Activated T-helper 17 cell treated with anti-CD3 and anti-CD28 coated beads, Interleukin-2, amount 50 U/mL, for 72 hours (primary cell): ENCODE data around the gene C1D. TPM values are rescaled to one million over a fixed set of nuclear protein-coding genes. Genes with fewer than 3 reads are reported as not detected.

Experiments used
- ATAC-seq: fragments of 150-1000 bp; cut with Tn5 transposase; replicated peaks from 2 replicates; pipeline ENCODE4 v1.10.0; 2021; ENCODE audit warnings: mild to moderate bottlenecking, moderate library complexity
- H3K27ac Mint-ChIP-seq: one replicate; pipeline ENCODE4 v1.8.0; 2022; ENCODE audit warnings: mixed read lengths
- H3K27me3 Mint-ChIP-seq: one replicate; pipeline ENCODE4 v1.8.0; 2022; ENCODE audit warnings: mixed read lengths
- H3K36me3 Mint-ChIP-seq: one replicate; pipeline ENCODE4 v1.8.0; 2022; ENCODE audit warnings: low read depth, mild to moderate bottlenecking, mixed read lengths
- H3K4me1 Mint-ChIP-seq: one replicate; pipeline ENCODE4 v1.8.0; 2022; ENCODE audit warnings: mixed read lengths
- H3K4me3 Mint-ChIP-seq: one replicate; pipeline ENCODE4 v1.8.0; 2022; ENCODE audit warnings: mild to moderate bottlenecking, mixed read lengths
- H3K9me3 Mint-ChIP-seq: one replicate; pipeline ENCODE4 v1.8.0; 2022; ENCODE audit warnings: mixed read lengths
- total RNA-seq, 2 donors: library from RNA; stranded (reverse); gene quantifications; one replicate each; pipeline ENCODE4 v1.2.3, GENCODE V29; 2022

The C1D gene
- total RNA-seq, 2 donors from 2014 or later = 16.8 to 17.8 TPM

GRCh38 chr2:68043695-68044094 lies 19.1 kb downstream of the C1D start:
- no peaks in the 10 kb centered on the region for H3K4me1 Mint-ChIP-seq
- no peak for ATAC-seq
- H3K36me3 Mint-ChIP-seq = peaks cover 62% of the 10 kb centered on the region
- no peak overlapping the region for H3K4me3 Mint-ChIP-seq
- no peaks in the 10 kb centered on the region for H3K27me3 Mint-ChIP-seq
- no peaks in the 10 kb centered on the region for H3K9me3 Mint-ChIP-seq
- H3K27ac Mint-ChIP-seq = no peak overlapping the region

- Mint-ChIP-seq H3K36me3 (peaks cover 61% of the 10 kb centered on the region), H3K27me3 (no peaks in the 10 kb centered on the region), H3K9me3 (no peaks in the 10 kb centered on the region), H3K4me1 (no peaks in the 10 kb centered on the region), H3K4me3 (no peak overlapping the region), H3K27ac (no peak overlapping the region)
- ATAC-seq = no peak
Measured at GRCh38 chr2:68043032-68043431, 19.8 kb downstream of the C1D start.

- Mint-ChIP-seq H3K9me3 (no peaks in the 10 kb centered on the region), H3K4me1 (no peaks in the 10 kb centered on the region), H3K4me3 (no peak overlapping the region), H3K36me3 (peaks cover 50% of the 10 kb centered on the region), H3K27me3 (no peaks in the 10 kb centered on the region), H3K27ac (no peak overlapping the region)
- ATAC-seq = no peak
Measured at GRCh38 chr2:68041704-68042245, 21.0 kb downstream of the C1D start.

- H3K27ac Mint-ChIP-seq = no peak overlapping the region
- H3K4me1 Mint-ChIP-seq = no peaks in the 10 kb centered on the region
- no peaks in the 10 kb centered on the region for H3K9me3 Mint-ChIP-seq
- peaks cover 33% of the 10 kb centered on the region for H3K36me3 Mint-ChIP-seq
- ATAC-seq = no peak
- no peak overlapping the region for H3K4me3 Mint-ChIP-seq
- H3K27me3 Mint-ChIP-seq = no peaks in the 10 kb centered on the region
Measured at GRCh38 chr2:68040078-68040477, 22.7 kb downstream of the C1D start.

GRCh38 chr2:68039317-68039716 lies 23.5 kb downstream of the C1D start:
- H3K27ac Mint-ChIP-seq = no peak overlapping the region

GRCh38 chr2:68032702-68033101 lies 30.1 kb downstream of the C1D start:
- Mint-ChIP-seq H3K36me3 (no peaks in the 10 kb centered on the region), H3K4me1 (no peaks in the 10 kb centered on the region), H3K4me3 (no peak overlapping the region)

More at GRCh38 chr2:68039317-68039716, 23.5 kb downstream of the C1D start:
- no peaks in the 10 kb centered on the region for H3K4me1 Mint-ChIP-seq
- H3K27me3 Mint-ChIP-seq = no peaks in the 10 kb centered on the region
- H3K36me3 Mint-ChIP-seq = peaks cover 26% of the 10 kb centered on the region
- no peak for ATAC-seq
- no peaks in the 10 kb centered on the region for H3K9me3 Mint-ChIP-seq
- no peak overlapping the region for H3K4me3 Mint-ChIP-seq

GRCh38 chr2:68031542-68032160 lies 31.2 kb downstream of the C1D start:
- H3K4me1 Mint-ChIP-seq = no peaks in the 10 kb centered on the region
- H3K4me3 Mint-ChIP-seq = no peak overlapping the region
- peaks cover 3% of the 10 kb centered on the region for H3K27me3 Mint-ChIP-seq
- H3K9me3 Mint-ChIP-seq = no peaks in the 10 kb centered on the region
- H3K27ac Mint-ChIP-seq = no peak overlapping the region
- H3K36me3 Mint-ChIP-seq = no peaks in the 10 kb centered on the region
- ATAC-seq = no peak

More at GRCh38 chr2:68032702-68033101, 30.1 kb downstream of the C1D start:
- ATAC-seq = no peak
- no peak overlapping the region for H3K27ac Mint-ChIP-seq
- peaks cover 3% of the 10 kb centered on the region for H3K27me3 Mint-ChIP-seq
- no peaks in the 10 kb centered on the region for H3K9me3 Mint-ChIP-seq

GRCh38 chr2:68031043-68031442 lies 31.8 kb downstream of the C1D start:
- Mint-ChIP-seq H3K27ac (no peak overlapping the region), H3K36me3 (no peaks in the 10 kb centered on the region), H3K4me3 (no peak overlapping the region), H3K9me3 (no peaks in the 10 kb centered on the region), H3K27me3 (peaks cover 6% of the 10 kb centered on the region), H3K4me1 (no peaks in the 10 kb centered on the region)
- no peak for ATAC-seq

GRCh38 chr2:68030529-68030928 lies 32.3 kb downstream of the C1D start:
- H3K9me3 Mint-ChIP-seq = no peaks in the 10 kb centered on the region
- H3K4me3 Mint-ChIP-seq = no peak overlapping the region
- no peak for ATAC-seq
- H3K4me1 Mint-ChIP-seq = no peaks in the 10 kb centered on the region
- H3K27me3 Mint-ChIP-seq = peaks cover 9% of the 10 kb centered on the region
- no peak overlapping the region for H3K27ac Mint-ChIP-seq
- H3K36me3 Mint-ChIP-seq = no peaks in the 10 kb centered on the region

GRCh38 chr2:68027959-68028358 lies 34.8 kb downstream of the C1D start:
- Mint-ChIP-seq H3K27ac (no peak overlapping the region), H3K4me3 (no peak overlapping the region), H3K36me3 (no peaks in the 10 kb centered on the region), H3K4me1 (no peaks in the 10 kb centered on the region), H3K27me3 (peaks cover 14% of the 10 kb centered on the region), H3K9me3 (no peaks in the 10 kb centered on the region)
- ATAC-seq = no peak

GRCh38 chr2:68024450-68024849 lies 38.4 kb downstream of the C1D start:
- ATAC-seq = no peak
- Mint-ChIP-seq H3K27me3 (peaks cover 18% of the 10 kb centered on the region), H3K9me3 (no peaks in the 10 kb centered on the region), H3K4me1 (no peaks in the 10 kb centered on the region), H3K4me3 (no peak overlapping the region), H3K27ac (no peak overlapping the region), H3K36me3 (no peaks in the 10 kb centered on the region)

GRCh38 chr2:68023904-68024303 lies 38.9 kb downstream of the C1D start:
- no peaks in the 10 kb centered on the region for H3K4me1 Mint-ChIP-seq
- H3K27me3 Mint-ChIP-seq = peaks cover 18% of the 10 kb centered on the region
- no peak overlapping the region for H3K4me3 Mint-ChIP-seq
- H3K36me3 Mint-ChIP-seq = no peaks in the 10 kb centered on the region
- ATAC-seq = no peak
- H3K27ac Mint-ChIP-seq = no peak overlapping the region
- no peaks in the 10 kb centered on the region for H3K9me3 Mint-ChIP-seq

- no peaks in the 10 kb centered on the region for H3K9me3 Mint-ChIP-seq
- no peak for ATAC-seq
- H3K27ac Mint-ChIP-seq = no peak overlapping the region
- H3K4me1 Mint-ChIP-seq = no peaks in the 10 kb centered on the region
- no peak overlapping the region for H3K4me3 Mint-ChIP-seq
- no peaks in the 10 kb centered on the region for H3K36me3 Mint-ChIP-seq
- H3K27me3 Mint-ChIP-seq = peaks cover 11% of the 10 kb centered on the region
Measured at GRCh38 chr2:68018727-68019126, 44.1 kb downstream of the C1D start.

GRCh38 chr2:68009526-68009925 lies 53.3 kb downstream of the C1D start:
- H3K4me3 Mint-ChIP-seq = no peak overlapping the region
- ATAC-seq = no peak
- peaks cover 7% of the 10 kb centered on the region for H3K27me3 Mint-ChIP-seq
- no peaks in the 10 kb centered on the region for H3K4me1 Mint-ChIP-seq
- H3K36me3 Mint-ChIP-seq = no peaks in the 10 kb centered on the region
- no peaks in the 10 kb centered on the region for H3K9me3 Mint-ChIP-seq
- H3K27ac Mint-ChIP-seq = no peak overlapping the region

- no peak overlapping the region for H3K27ac Mint-ChIP-seq
- H3K9me3 Mint-ChIP-seq = no peaks in the 10 kb centered on the region
- H3K4me3 Mint-ChIP-seq = no peak overlapping the region
- no peaks in the 10 kb centered on the region for H3K36me3 Mint-ChIP-seq
- ATAC-seq = no peak
- no peaks in the 10 kb centered on the region for H3K4me1 Mint-ChIP-seq
- peaks cover 20% of the 10 kb centered on the region for H3K27me3 Mint-ChIP-seq
Measured at GRCh38 chr2:68000170-68000825, 62.5 kb downstream of the C1D start.
